ENCODE measurements around the gene SLC26A1.

DNA sequence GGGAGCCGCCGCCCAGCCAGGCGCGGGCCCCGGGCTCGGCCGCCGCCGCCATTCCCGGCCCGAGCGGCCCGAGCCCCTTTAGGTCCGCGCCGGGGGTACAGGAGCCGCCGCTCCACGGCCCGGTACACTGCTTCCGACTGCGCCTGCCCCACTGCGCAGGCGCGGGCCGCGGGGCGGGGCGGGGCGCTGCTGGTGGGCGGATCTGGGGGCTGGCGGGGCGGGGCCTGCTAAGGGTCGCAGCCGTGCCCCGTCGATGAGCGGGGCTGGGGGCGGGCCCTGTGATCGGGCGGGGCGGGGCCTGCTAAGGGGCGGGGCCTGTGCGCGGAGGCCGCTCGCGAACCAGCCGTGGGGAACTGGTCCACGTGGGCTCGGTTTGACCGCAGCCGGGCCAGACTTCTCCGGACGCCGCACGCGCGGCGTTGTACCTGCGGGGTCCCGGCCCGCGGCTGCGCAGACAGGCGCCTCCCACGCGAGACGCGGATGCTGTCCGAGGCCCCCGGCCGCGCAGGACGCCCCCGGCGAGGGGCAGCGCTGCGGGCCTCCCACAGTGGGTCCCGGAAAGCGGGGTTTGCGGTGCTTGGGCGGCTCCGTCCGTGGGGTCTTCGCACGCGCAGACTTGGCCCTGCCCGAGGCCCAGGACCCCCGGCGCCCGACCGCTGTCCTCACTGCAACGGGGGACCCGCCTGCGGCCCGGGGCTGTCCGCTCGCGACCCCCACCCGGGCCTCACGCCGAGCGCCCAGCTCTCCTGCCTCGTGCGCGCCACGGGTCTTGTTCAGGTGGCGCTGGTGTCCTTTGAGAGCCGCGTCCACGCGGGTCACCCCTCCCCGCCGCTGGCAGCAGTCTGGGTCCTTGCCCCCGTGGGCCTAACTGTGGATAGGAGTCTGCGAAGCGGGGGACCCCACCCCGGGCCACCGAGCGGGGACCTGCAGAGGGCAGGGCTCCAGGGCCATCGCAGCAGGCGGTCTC, 19.5 kb downstream of the SLC26A1 start, which contains the start of gene DGKQ:
- TF ChIP-seq, protein P1, sequence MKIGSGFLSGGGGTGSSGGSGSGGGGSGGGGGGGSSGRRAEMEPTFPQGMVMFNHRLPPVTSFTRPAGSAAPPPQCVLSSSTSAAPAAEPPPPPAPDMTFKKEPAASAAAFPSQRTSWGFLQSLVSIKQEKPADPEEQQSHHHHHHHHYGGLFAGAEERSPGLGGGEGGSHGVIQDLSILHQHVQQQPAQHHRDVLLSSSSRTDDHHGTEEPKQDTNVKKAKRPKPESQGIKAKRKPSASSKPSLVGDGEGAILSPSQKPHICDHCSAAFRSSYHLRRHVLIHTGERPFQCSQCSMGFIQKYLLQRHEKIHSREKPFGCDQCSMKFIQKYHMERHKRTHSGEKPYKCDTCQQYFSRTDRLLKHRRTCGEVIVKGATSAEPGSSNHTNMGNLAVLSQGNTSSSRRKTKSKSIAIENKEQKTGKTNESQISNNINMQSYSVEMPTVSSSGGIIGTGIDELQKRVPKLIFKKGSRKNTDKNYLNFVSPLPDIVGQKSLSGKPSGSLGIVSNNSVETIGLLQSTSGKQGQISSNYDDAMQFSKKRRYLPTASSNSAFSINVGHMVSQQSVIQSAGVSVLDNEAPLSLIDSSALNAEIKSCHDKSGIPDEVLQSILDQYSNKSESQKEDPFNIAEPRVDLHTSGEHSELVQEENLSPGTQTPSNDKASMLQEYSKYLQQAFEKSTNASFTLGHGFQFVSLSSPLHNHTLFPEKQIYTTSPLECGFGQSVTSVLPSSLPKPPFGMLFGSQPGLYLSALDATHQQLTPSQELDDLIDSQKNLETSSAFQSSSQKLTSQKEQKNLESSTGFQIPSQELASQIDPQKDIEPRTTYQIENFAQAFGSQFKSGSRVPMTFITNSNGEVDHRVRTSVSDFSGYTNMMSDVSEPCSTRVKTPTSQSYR (CRISPR knock-in tag; IDR thresholded peaks at IDR 0.05): no peak
- TF ChIP-seq, protein P2, sequence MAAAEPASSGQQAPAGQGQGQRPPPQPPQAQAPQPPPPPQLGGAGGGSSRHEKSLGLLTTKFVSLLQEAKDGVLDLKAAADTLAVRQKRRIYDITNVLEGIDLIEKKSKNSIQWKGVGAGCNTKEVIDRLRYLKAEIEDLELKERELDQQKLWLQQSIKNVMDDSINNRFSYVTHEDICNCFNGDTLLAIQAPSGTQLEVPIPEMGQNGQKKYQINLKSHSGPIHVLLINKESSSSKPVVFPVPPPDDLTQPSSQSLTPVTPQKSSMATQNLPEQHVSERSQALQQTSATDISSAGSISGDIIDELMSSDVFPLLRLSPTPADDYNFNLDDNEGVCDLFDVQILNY (CRISPR knock-in tag; IDR thresholded peaks at IDR 0.05): no peak
- TF ChIP-seq ESRRA (CRISPR knock-in tag; IDR thresholded peaks at IDR 0.05; ENCODE audit: borderline replicate concordance): no peak
- TF ChIP-seq, protein P3, sequence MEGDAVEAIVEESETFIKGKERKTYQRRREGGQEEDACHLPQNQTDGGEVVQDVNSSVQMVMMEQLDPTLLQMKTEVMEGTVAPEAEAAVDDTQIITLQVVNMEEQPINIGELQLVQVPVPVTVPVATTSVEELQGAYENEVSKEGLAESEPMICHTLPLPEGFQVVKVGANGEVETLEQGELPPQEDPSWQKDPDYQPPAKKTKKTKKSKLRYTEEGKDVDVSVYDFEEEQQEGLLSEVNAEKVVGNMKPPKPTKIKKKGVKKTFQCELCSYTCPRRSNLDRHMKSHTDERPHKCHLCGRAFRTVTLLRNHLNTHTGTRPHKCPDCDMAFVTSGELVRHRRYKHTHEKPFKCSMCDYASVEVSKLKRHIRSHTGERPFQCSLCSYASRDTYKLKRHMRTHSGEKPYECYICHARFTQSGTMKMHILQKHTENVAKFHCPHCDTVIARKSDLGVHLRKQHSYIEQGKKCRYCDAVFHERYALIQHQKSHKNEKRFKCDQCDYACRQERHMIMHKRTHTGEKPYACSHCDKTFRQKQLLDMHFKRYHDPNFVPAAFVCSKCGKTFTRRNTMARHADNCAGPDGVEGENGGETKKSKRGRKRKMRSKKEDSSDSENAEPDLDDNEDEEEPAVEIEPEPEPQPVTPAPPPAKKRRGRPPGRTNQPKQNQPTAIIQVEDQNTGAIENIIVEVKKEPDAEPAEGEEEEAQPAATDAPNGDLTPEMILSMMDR (IDR thresholded peaks at IDR 0.05): no peak
- TF ChIP-seq, protein P4, sequence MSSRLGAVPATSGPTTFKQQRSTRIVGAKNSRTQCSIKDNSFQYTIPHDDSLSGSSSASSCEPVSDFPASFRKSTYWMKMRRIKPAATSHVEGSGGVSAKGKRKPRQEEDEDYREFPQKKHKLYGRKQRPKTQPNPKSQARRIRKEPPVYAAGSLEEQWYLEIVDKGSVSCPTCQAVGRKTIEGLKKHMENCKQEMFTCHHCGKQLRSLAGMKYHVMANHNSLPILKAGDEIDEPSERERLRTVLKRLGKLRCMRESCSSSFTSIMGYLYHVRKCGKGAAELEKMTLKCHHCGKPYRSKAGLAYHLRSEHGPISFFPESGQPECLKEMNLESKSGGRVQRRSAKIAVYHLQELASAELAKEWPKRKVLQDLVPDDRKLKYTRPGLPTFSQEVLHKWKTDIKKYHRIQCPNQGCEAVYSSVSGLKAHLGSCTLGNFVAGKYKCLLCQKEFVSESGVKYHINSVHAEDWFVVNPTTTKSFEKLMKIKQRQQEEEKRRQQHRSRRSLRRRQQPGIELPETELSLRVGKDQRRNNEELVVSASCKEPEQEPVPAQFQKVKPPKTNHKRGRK (CRISPR knock-in tag; IDR thresholded peaks at IDR 0.05; ENCODE audit: borderline replicate concordance): no peak
